ENCODE measurements around the gene ALKBH7. TPM values are rescaled to one million over a fixed set of nuclear protein-coding genes. Genes with fewer than 3 reads are reported as not detected.

Gene ALKBH7
- total RNA-seq, 1 donor from 2014 or later = 66.8 TPM

DNA sequence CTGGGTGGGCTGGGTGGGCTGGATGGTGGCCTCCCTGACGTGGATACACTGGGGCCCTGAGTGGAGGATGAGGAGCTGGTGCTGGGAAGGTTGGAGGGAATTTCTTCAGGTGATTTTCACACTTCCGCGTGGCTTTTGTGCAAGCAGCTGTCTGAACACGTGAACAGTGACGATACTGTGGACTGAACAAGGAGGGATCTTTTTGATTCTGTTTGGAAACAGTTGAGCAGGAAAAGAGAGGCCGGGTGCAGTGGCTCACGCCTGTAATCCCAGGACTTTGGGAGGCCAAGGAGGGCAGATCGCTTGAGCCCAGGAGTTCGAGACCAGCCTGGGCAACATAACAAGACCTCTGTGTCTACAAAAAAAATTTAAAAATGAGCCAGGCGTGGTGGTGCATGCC, 29.5 kb downstream of the ALKBH7 start:
- H3K27ac Mint-ChIP-seq (ENCODE audit: unreplicated experiment) = no peak overlapping the region
- no peak for TF ChIP-seq CTCF (IDR thresholded peaks at IDR 0.05; ENCODE audit: unreplicated experiment)
- no peak overlapping the region for H3K4me3 Mint-ChIP-seq (ENCODE audit: unreplicated experiment)
- H3K4me1 Mint-ChIP-seq (ENCODE audit: unreplicated experiment) = no peaks in the 10 kb centered on the region
- no peaks in the 10 kb centered on the region for H3K36me3 Mint-ChIP-seq (ENCODE audit: low read depth, unreplicated experiment)
- H3K9me3 Mint-ChIP-seq (ENCODE audit: unreplicated experiment) = no peaks in the 10 kb centered on the region
- H3K27me3 Mint-ChIP-seq (ENCODE audit: unreplicated experiment) = peaks cover 4% of the 10 kb centered on the region
- no peak for DNase-seq (ENCODE audit: low spot score)

DNA sequence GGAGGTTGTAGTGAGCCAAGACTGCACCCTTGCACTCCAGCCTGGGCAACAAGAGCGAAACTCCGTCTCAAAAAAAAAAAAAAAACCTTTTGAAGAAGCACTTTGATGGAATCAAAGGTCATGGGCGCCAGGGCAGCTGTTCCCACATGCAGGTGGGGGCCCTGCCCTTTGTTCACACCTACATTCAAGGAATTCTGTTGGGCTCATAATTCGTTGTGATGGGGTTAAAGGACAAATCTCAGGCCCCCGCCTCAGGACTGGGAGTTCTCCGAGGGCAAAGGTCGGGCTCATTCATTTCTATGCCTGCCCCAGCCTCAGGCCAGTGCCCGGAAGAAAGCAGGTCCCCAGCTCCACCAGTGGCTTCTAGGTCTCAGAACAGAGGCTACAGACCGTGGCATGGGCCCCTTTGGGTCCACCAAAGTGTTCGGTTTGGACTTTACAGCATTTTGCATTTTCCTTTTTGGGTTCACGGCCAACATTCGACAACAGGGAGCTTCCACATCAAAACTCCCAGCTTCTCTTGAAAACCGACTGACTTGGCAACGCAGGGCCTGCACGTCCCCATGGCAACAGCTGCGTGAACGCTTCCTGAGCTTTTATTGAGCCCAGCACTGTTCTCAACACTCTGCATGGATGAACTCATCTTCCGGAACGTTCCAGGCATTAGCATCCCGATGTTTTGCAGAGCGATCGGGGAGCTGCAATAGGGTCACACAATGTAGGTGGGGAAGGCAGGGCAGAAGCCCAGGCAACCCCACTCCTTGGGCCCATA, 30.4 kb downstream of the ALKBH7 start:
- Mint-ChIP-seq H3K4me3 (ENCODE audit: unreplicated experiment) (no peak overlapping the region), H3K27me3 (ENCODE audit: unreplicated experiment) (peaks cover 4% of the 10 kb centered on the region)
- DNase-seq (ENCODE audit: low spot score) = no peak

DNA sequence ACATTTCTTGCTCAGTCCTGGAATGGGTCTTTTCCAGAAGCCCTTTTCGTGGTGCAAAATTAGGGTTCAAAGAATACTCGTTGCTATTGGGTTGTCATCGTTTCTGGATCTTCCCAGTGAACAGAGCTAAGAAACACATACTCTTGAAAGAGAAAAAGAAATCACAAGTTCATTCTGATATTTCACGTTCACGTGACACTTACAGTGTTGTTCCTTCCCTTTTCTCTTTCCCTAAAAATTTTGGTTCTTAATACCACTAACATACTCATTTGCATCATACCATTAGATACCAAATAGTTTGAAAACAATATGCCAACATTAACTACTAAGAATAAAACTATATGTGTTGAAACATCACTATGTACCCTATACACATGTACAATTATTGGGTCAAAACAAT, 33.8 kb downstream of the ALKBH7 start:
- H3K36me3 Mint-ChIP-seq (ENCODE audit: low read depth, unreplicated experiment) = no peaks in the 10 kb centered on the region
- no peak for DNase-seq (ENCODE audit: low spot score)
- H3K27me3 Mint-ChIP-seq (ENCODE audit: unreplicated experiment) = peaks cover 4% of the 10 kb centered on the region
- no peak for TF ChIP-seq CTCF (IDR thresholded peaks at IDR 0.05; ENCODE audit: unreplicated experiment)
- H3K9me3 Mint-ChIP-seq (ENCODE audit: unreplicated experiment) = no peaks in the 10 kb centered on the region
- no peaks in the 10 kb centered on the region for H3K4me1 Mint-ChIP-seq (ENCODE audit: unreplicated experiment)
- H3K27ac Mint-ChIP-seq (ENCODE audit: unreplicated experiment) = no peak overlapping the region
- H3K4me3 Mint-ChIP-seq (ENCODE audit: unreplicated experiment) = no peak overlapping the region

More for the DNA sequence above, 30.4 kb downstream of the ALKBH7 start:
- no peaks in the 10 kb centered on the region for H3K36me3 Mint-ChIP-seq (ENCODE audit: low read depth, unreplicated experiment)
- no peaks in the 10 kb centered on the region for H3K4me1 Mint-ChIP-seq (ENCODE audit: unreplicated experiment)
- no peak overlapping the region for H3K27ac Mint-ChIP-seq (ENCODE audit: unreplicated experiment)
- no peaks in the 10 kb centered on the region for H3K9me3 Mint-ChIP-seq (ENCODE audit: unreplicated experiment)
- no peak for TF ChIP-seq CTCF (IDR thresholded peaks at IDR 0.05; ENCODE audit: unreplicated experiment)

DNA sequence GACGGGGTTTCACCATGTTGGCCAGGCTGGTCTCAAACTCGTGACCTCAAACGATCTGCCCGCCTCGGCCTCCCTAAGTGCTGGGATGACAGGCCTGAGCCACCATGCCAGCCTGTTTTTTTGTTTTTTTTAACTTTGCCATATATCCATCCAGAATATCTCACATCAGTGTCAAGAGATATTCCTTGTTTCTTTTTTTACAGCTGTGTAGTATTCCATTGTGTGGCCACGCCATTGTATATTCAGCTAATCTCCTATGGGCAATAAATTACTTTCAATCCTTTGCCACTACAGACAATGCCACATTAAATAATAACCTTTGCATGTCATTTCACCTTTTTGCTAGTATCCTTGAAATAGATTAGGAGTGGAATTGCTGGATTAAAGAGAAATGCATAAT, 36.8 kb downstream of the ALKBH7 start:
- Mint-ChIP-seq H3K27me3 (ENCODE audit: unreplicated experiment) (peaks cover 1% of the 10 kb centered on the region), H3K9me3 (ENCODE audit: unreplicated experiment) (no peaks in the 10 kb centered on the region), H3K36me3 (ENCODE audit: low read depth, unreplicated experiment) (peaks cover under 1% of the 10 kb centered on the region), H3K27ac (ENCODE audit: unreplicated experiment) (no peak overlapping the region), H3K4me1 (ENCODE audit: unreplicated experiment) (no peaks in the 10 kb centered on the region), H3K4me3 (ENCODE audit: unreplicated experiment) (no peak overlapping the region)
- no peak for TF ChIP-seq CTCF (IDR thresholded peaks at IDR 0.05; ENCODE audit: unreplicated experiment)
- no peak for DNase-seq (ENCODE audit: low spot score)

DNA sequence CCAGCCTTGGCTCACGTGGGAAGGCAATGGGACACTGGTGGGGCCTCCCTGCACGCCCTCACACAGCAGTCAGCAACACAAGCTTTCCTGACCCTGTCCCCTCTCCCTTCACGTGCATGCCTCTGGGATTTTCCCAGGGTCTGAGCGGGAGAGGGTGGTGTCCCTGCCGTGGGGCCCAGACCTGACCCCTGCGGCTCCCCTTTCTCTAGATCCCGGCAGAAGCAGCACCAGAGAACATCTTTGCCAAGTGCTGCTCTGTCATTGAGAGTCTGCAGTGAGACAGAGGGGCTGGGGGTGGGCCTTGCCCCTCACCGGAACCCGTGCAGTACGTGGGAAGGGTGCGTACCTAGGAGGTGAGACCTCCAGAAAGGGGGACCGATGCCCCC, 39.5 kb downstream of the ALKBH7 start:
- Mint-ChIP-seq H3K27ac (ENCODE audit: unreplicated experiment) (no peak overlapping the region), H3K4me1 (ENCODE audit: unreplicated experiment) (no peaks in the 10 kb centered on the region)

More for the DNA sequence above, 39.5 kb downstream of the ALKBH7 start:
- no peaks in the 10 kb centered on the region for H3K9me3 Mint-ChIP-seq (ENCODE audit: unreplicated experiment)
- peaks cover 1% of the 10 kb centered on the region for H3K27me3 Mint-ChIP-seq (ENCODE audit: unreplicated experiment)
- no peak for DNase-seq (ENCODE audit: low spot score)
- no peak for TF ChIP-seq CTCF (IDR thresholded peaks at IDR 0.05; ENCODE audit: unreplicated experiment)
- no peak overlapping the region for H3K4me3 Mint-ChIP-seq (ENCODE audit: unreplicated experiment)
- peaks cover 7% of the 10 kb centered on the region for H3K36me3 Mint-ChIP-seq (ENCODE audit: low read depth, unreplicated experiment)

Measured in endothelial cell (in vitro differentiated cells).